GM19438 (cell line): Measurements from ENCODE around the gene FAM151B.
"Not testable (repeated sequence)": the region's sequence is repeated elsewhere in the genome, so short reads cannot be mapped to it uniquely, and the experiment has no call there.

Experiments
- ATAC-seq: cut with Tn5 transposase; IDR thresholded peaks from one replicate; pipeline ENCODE4 v1.9.1; 2021; ENCODE audit warnings: low read depth; ENCODE audit not compliant: unreplicated experiment

Gene FAM151B

DNA sequence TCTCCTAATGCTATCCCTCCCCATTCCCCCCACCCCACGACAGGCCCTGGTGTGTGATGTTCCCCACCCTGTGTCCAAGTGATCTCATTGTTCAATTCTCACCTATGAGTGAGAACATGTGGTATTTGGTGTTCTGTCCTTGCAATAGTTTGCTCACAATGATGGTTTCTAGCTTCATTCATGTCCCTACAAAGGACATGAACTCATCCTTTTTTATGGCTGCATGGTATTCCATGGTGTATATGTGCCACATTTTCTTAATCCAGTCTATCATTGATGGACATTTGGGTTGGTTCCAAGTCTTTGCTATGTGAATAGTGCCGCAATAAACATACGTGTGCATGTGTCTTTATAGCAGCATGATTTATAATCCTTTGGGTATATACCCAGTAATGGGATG lies 92.4 kb downstream of the FAM151B start:
- not testable (repeated sequence) for ATAC-seq

DNA sequence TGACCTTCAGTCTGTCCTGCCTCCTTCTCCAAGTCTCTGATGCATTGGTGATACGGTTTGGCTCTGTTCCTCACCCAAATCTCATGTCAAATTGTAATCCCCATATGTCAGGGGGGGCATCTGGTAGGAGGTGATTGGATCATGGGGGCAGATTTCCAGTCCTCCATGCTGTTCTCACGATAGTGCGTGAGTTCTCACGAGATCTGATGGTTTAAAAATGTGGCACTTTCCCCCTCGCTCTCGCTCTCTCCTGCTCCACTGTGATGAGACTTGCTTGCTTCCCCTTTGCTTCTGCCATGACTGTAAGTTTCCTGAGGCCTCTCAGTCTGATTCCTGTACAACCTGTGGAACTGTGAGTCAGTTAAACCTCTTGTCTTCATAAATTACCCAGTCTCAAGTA lies 96.9 kb downstream of the FAM151B start:
- ATAC-seq = no peak

DNA sequence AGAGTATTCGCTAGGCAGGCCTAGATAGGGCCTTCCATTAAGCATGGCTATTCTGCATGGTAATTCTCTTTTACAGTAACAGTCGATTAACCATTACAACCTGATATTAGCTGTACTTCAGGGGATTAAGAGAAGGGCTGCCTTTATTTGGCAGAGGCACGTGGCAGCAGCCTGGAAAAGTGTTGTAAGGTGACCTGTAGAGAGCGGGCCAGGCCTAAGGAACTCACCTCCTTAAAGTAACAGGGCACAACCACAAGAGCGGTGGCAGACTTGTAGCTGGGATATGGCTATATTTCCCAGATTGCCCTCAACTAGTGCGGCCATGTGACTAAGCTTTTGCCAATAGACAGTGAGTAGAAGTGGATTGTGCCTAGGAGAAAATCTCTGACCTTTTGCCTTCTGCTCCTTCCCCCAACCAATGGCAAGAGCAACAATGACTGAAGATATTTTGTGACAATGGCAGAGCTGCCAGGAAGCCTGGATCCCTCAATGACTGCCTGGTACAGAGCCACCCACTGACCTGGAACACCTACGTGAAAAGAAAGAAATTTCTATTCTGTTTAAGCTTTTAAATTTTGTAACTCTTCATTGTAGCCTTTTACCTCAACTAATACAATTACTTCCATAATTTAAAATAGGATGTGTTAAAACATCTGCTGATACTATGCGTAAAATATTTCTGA lies 101.1 kb downstream of the FAM151B start:
- ATAC-seq = no peak

DNA sequence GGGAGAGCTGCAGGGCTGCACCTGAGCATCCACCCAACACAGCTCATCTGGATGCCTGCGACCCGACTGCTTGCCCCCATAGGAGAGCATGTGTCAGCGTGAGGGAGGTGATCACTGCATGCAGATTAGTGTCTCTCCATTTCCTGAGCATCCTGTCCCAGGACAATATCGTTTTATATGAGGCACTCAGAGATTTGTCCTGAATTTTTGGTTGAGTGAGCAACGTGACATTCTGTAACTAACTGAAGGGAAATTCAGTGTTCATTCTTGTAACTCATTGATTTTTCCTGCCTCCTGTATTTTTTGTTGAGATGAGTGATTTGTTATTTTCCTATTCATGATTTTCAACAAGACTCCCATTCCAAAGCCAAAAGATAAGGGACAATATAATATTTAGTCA lies 102.9 kb downstream of the FAM151B start:
- ATAC-seq = no peak

DNA sequence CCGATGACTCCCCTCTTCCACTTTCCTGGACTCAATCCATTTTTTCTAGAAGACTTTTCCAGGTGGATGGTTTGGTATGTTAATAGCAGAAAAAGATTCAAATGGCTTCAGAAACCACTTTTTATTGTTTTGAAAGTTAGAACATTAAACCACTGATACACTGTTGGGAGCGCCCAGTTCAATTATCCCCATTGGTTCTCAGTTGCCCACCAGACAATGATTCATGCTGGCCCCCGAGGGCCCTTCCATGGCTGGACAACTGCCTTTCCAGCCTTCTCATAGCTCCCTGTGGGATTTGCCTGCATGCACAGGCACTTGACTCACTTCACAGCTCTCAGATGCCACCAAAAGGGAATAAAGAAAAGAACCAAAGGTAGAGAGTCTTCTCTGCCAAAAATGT lies 103.5 kb downstream of the FAM151B start:
- no peak for ATAC-seq

DNA sequence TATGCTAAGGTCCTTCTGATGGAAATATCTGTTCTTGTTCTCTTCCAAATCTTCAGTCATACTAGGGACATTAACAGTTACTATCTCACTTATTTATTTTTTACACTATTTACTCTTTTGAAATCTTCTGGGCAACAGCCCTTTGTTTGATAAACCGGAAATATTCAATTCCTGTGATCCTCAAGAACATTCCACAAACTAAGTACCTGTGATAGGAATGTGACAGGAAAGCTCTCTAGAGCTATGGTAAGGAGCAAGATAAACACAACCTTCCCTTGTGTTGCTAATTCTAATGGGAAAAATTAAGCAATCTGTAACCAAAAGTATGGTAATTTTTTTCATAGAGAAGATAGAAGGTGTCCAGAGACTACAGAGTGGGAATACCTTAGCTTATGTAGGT lies 104.2 kb downstream of the FAM151B start:
- ATAC-seq = no peak
